HepG2 (cell line): ENCODE results near the gene DNPH1. TPM values are rescaled to one million over a fixed set of nuclear protein-coding genes. Genes with fewer than 3 reads are reported as not detected.
A peak's percentile ranks its signal among the peaks of the same experiment; 100 is the strongest.

Source experiments
- AHDC1 ChIP-seq: sonication (generic); formaldehyde crosslinking; IDR thresholded peaks from 2 replicates; pipeline ENCODE4 v1.5.1; 2020; ENCODE audit warnings: mild to moderate bottlenecking, missing genetic modification reagents, borderline replicate concordance
- ATF3 ChIP-seq: sonication (generic); formaldehyde crosslinking; IDR thresholded peaks from 2 replicates; pipeline ENCODE4 v1.4.0; 2020; ENCODE audit warnings: missing genetic modification reagents
- CREM ChIP-seq, 2 experiments: sonication (generic) in 1 of 2; formaldehyde crosslinking in 1 of 2; IDR thresholded peaks; 2 replicates each; pipeline versions ENCODE4 v1.4.0 to v1.6.1; 2016 to 2020; ENCODE audit warnings: antibody characterized with exemption in 1 of 2, mild to moderate bottlenecking in 1 of 2, missing genetic modification reagents in 1 of 2
- MAZ ChIP-seq, 2 experiments: sonication (generic) in 1 of 2; formaldehyde crosslinking in 1 of 2; IDR thresholded peaks; 2 replicates each; pipeline versions ENCODE4 v1.5.0 to v1.6.1; 2012 to 2020; ENCODE audit warnings: low read depth in 2 of 2, mild to moderate bottlenecking in 2 of 2, borderline replicate concordance in 1 of 2, improper control_type of control experiment in 1 of 2, low read length in 1 of 2, missing genetic modification reagents in 1 of 2, moderate library complexity in 1 of 2
- MXD4 ChIP-seq: IDR thresholded peaks from 2 replicates; pipeline ENCODE4 v1.6.1; 2016; ENCODE audit warnings: mild to moderate bottlenecking, missing biosample characterization, missing genetic modification reagents
- NCOA2 ChIP-seq: sonication (generic); formaldehyde crosslinking; IDR thresholded peaks from 2 replicates; pipeline ENCODE4 v1.8.0; 2022; ENCODE audit warnings: inconsistent platforms
- PATZ1 ChIP-seq: sonication (generic); formaldehyde crosslinking; IDR thresholded peaks from 2 replicates; pipeline ENCODE4 v1.4.0; 2020; ENCODE audit warnings: missing genetic modification reagents
- REPIN1 ChIP-seq: sonication (generic); formaldehyde crosslinking; IDR thresholded peaks from 2 replicates; pipeline ENCODE4 v1.8.0; 2022; ENCODE audit warnings: missing genetic modification reagents, low read depth, mild to moderate bottlenecking, borderline replicate concordance
- ZNF770 ChIP-seq: sonication (generic); formaldehyde crosslinking; IDR thresholded peaks from 2 replicates; pipeline ENCODE4 v1.5.0; 2020; ENCODE audit warnings: mild to moderate bottlenecking, missing genetic modification reagents
- ZNF788 ChIP-seq: sonication (generic); formaldehyde crosslinking; IDR thresholded peaks from 2 replicates; pipeline ENCODE4 v1.5.0; 2020; ENCODE audit warnings: mild to moderate bottlenecking, missing genetic modification reagents, borderline replicate concordance
- ZNF879 ChIP-seq: sonication (generic); formaldehyde crosslinking; IDR thresholded peaks from 2 replicates; pipeline ENCODE4 v1.8.1; 2023; ENCODE audit warnings: missing genetic modification reagents
- ZSCAN25 ChIP-seq: sonication (generic); formaldehyde crosslinking; IDR thresholded peaks from 2 replicates; pipeline ENCODE4 v1.8.0; 2022; ENCODE audit warnings: mild to moderate bottlenecking, missing genetic modification reagents
- polyA plus RNA-seq, 8 experiments: library from polyadenylated mRNA; depleted of rRNA in 3 of 8; stranded (reverse) in 7 of 8; unstranded in 1 of 8; fragments of >200 nt; fragmentation: Illumina TruSeq in 4 of 8; extraction: Trizol in 4 of 8; gene quantifications; 2 replicates each; pipeline versions ENCODE4 v1.2.1 to v1.2.3, GENCODE V29; 2011 to 2016; ENCODE audit warnings: low read depth in 4 of 8, missing spikeins in 1 of 8, mixed read lengths in 1 of 8; ENCODE audit not compliant: insufficient read depth in 1 of 8
- total RNA-seq, 5 experiments: library from RNA; depleted of rRNA; stranded (reverse); fragments of >200 nt; fragmentation: Illumina TruSeq; extraction: Trizol; gene quantifications; 2 replicates each; pipeline ENCODE4 v1.2.3, GENCODE V29; 2016; ENCODE audit warnings: low read depth in 1 of 5

DNPH1 gene
- total and polyA plus RNA-seq, 2 of the 13 experiments (the other 11 are each of a cell fraction or from before 2014, with no cell fraction given): 56.5 to 75.1 TPM

GRCh38 chr6:43262000-43262779, 32.9 kb upstream of the DNPH1 start (continued):
- TF ChIP-seq ZNF770 (CRISPR knock-in tag) (peak; percentile 33; the same call in 1 of the 2 replicates), PATZ1 (CRISPR knock-in tag) (peak; percentile 80), REPIN1 (CRISPR knock-in tag) (peak; percentile 80; the same call in 1 of the 2 replicates), AHDC1 (CRISPR knock-in tag) (peak; percentile 63; the same call in 1 of the 2 replicates), ZSCAN25 (CRISPR knock-in tag) (peak; percentile 40; the same call in 1 of the 2 replicates), NCOA2 (CRISPR knock-in tag) (peak; percentile 65), MAZ (IDR thresholded peaks at IDR 0.05; ENCODE audit: borderline replicate concordance, low read depth, low read length) (0 out of 2 replicates have a peak, but pooled peaks have one; percentile 7), MAZ (CRISPR knock-in tag; IDR thresholded peaks at IDR 0.05; ENCODE audit: low read depth) (peak; percentile 46; the same call in 1 of the 2 replicates), ZNF879 (CRISPR knock-in tag) (no peak), ZNF788 (CRISPR knock-in tag) (peak; percentile 28; the same call in 1 of the 2 replicates), MXD4 (CRISPR knock-in tag) (0 out of 2 replicates have a peak, but pooled peaks have one; percentile 47), ATF3 (CRISPR knock-in tag) (peak; percentile 84), CREM (IDR thresholded peaks at IDR 0.05) (no peak), CREM (CRISPR knock-in tag; IDR thresholded peaks at IDR 0.05) (no peak)
